Osteocyte (in vitro differentiated cells): ENCODE measurements around the gene KCTD4. TPM values are rescaled to one million over a fixed set of nuclear protein-coding genes. Genes with fewer than 3 reads are reported as not detected.
"Not testable (repeated sequence)": the region's sequence is repeated elsewhere in the genome, so short reads cannot be mapped to it uniquely, and the experiment has no call there.

Source experiments
- DNase-seq: peaks from one replicate; pipeline ENCODE4 v3.0.0; 2021; ENCODE audit warnings: mixed read lengths; ENCODE audit not compliant: unreplicated experiment; ENCODE audit errors: extremely low spot score
- H3K27ac Mint-ChIP-seq: one replicate; pipeline ENCODE4 v1.8.0; 2021; ENCODE audit warnings: mild to moderate bottlenecking, mixed read lengths; ENCODE audit not compliant: unreplicated experiment
- H3K27me3 Mint-ChIP-seq: one replicate; pipeline ENCODE4 v1.8.0; 2021; ENCODE audit warnings: mixed read lengths; ENCODE audit not compliant: unreplicated experiment
- H3K36me3 Mint-ChIP-seq: one replicate; pipeline ENCODE4 v1.8.0; 2021; ENCODE audit warnings: mixed read lengths; ENCODE audit not compliant: unreplicated experiment
- H3K4me1 Mint-ChIP-seq: one replicate; pipeline ENCODE4 v1.8.0; 2021; ENCODE audit warnings: mixed read lengths; ENCODE audit not compliant: unreplicated experiment
- H3K4me3 Mint-ChIP-seq: one replicate; pipeline ENCODE4 v1.8.0; 2021; ENCODE audit warnings: mild to moderate bottlenecking, moderate library complexity, mixed read lengths; ENCODE audit not compliant: unreplicated experiment
- H3K9me3 Mint-ChIP-seq: one replicate; pipeline ENCODE4 v1.8.0; 2021; ENCODE audit warnings: mixed read lengths; ENCODE audit not compliant: unreplicated experiment
- total RNA-seq: library from RNA; stranded (reverse); gene quantifications from 2 replicates; pipeline ENCODE4 v1.2.1, GENCODE V29; 2021
- TF ChIP-seq, protein P1 (sequence below): fragments of 200-600 bp; sonication (generic); IDR thresholded peaks from 2 replicates; pipeline ENCODE4 v1.5.0; 2021; ENCODE audit warnings: antibody characterized with exemption, mild to moderate bottlenecking, moderate library complexity

The KCTD4 gene
- total RNA-seq, 1 donor from 2014 or later = not detected

DNA sequence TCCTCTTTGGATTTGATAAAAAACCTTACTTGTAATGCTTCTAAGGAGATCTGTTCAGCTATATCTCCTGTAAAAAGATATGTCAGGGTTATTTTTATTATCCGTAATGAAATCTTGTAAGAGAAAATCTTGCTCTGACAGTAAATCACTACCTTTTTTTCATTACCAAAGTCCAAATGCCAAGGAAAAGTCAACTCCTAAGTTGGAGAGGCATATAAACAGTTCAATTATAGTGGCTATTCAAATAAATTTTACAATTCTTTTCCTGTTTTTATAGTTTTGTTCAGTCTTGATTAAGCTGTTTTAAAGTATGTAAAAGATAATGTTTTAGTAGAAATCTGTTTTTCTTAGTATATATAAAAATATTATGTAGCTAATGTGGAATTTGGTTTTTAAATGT, 9.0 kb downstream of the KCTD4 start:
- Mint-ChIP-seq H3K27ac (no peak overlapping the region), H3K4me1 (peaks cover 22% of the 10 kb centered on the region), H3K4me3 (no peak overlapping the region), H3K9me3 (no peaks in the 10 kb centered on the region), H3K36me3 (no peaks in the 10 kb centered on the region), H3K27me3 (no peaks in the 10 kb centered on the region)
- no peak for DNase-seq
- TF ChIP-seq, protein P1, sequence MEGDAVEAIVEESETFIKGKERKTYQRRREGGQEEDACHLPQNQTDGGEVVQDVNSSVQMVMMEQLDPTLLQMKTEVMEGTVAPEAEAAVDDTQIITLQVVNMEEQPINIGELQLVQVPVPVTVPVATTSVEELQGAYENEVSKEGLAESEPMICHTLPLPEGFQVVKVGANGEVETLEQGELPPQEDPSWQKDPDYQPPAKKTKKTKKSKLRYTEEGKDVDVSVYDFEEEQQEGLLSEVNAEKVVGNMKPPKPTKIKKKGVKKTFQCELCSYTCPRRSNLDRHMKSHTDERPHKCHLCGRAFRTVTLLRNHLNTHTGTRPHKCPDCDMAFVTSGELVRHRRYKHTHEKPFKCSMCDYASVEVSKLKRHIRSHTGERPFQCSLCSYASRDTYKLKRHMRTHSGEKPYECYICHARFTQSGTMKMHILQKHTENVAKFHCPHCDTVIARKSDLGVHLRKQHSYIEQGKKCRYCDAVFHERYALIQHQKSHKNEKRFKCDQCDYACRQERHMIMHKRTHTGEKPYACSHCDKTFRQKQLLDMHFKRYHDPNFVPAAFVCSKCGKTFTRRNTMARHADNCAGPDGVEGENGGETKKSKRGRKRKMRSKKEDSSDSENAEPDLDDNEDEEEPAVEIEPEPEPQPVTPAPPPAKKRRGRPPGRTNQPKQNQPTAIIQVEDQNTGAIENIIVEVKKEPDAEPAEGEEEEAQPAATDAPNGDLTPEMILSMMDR = no peak

DNA sequence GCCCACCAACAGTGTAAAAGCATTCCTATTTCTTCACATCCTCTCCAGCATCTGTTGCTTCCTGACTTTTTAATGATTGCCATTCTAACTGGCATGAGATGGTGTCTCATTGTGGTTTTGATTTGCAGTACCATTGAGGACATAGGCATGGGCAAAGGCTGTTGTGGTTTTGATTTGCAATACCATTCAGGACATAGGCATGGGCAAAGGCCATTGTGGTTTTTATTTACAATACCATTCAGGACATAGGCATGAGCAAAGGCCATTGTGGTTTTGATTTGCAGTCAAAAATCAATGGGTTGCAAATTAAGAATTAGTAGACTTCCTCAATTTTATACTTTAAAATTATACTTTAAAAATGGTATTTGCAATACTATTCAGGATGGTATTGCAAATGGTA, 11.3 kb downstream of the KCTD4 start:
- not testable (repeated sequence) for H3K27ac Mint-ChIP-seq, H3K27me3 Mint-ChIP-seq, H3K9me3 Mint-ChIP-seq, H3K4me3 Mint-ChIP-seq, DNase-seq, H3K4me1 Mint-ChIP-seq, H3K36me3 Mint-ChIP-seq

GRCh38 chr13:45189077-45189476, 11.8 kb downstream of the KCTD4 start:
- not testable (repeated sequence) for H3K9me3 Mint-ChIP-seq, H3K27me3 Mint-ChIP-seq, H3K27ac Mint-ChIP-seq, DNase-seq, H3K4me3 Mint-ChIP-seq, H3K36me3 Mint-ChIP-seq, H3K4me1 Mint-ChIP-seq

GRCh38 chr13:45185286-45185685, 15.6 kb downstream of the KCTD4 start:
- Mint-ChIP-seq H3K27ac (no peak overlapping the region), H3K27me3 (no peaks in the 10 kb centered on the region), H3K4me1 (peaks cover 2% of the 10 kb centered on the region), H3K36me3 (peaks cover 3% of the 10 kb centered on the region), H3K9me3 (no peaks in the 10 kb centered on the region), H3K4me3 (no peak overlapping the region)
- TF ChIP-seq, protein P1 = no peak
- DNase-seq = no peak

DNA sequence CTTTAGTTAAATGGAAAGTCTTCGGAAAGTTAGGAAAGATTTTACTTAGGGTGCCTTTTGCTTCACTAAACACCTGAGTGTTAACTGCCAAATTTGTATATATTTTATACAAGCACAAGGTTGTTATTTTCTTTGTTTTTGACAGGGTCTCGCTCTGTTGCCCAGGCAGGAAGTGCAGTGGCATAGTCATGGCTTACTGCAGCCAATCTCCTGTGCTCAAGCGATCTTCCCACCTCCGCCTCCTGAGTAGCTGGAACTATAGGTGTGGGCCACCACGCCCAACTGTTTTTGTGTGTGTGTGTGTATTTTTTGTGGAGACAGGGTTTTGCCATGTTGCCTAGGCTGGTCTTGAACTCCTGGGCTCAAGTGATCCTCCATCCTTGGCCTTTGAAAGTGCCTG, 16.2 kb downstream of the KCTD4 start:
- Mint-ChIP-seq H3K27ac (no peak overlapping the region), H3K4me1 (peaks cover 3% of the 10 kb centered on the region), H3K27me3 (no peaks in the 10 kb centered on the region), H3K4me3 (no peak overlapping the region), H3K9me3 (no peaks in the 10 kb centered on the region), H3K36me3 (peaks cover 3% of the 10 kb centered on the region)
- TF ChIP-seq, protein P1 = no peak
- no peak for DNase-seq

GRCh38 chr13:45180713-45181601, 19.9 kb downstream of the KCTD4 start:
- H3K27me3 Mint-ChIP-seq = no peaks in the 10 kb centered on the region
- no peak overlapping the region for H3K4me3 Mint-ChIP-seq
- H3K4me1 Mint-ChIP-seq = peaks cover 25% of the 10 kb centered on the region
- no peak for DNase-seq
- H3K9me3 Mint-ChIP-seq = no peaks in the 10 kb centered on the region
- H3K36me3 Mint-ChIP-seq = peaks cover 3% of the 10 kb centered on the region
- H3K27ac Mint-ChIP-seq = no peak overlapping the region
- TF ChIP-seq, protein P1 = no peak
